Measurements from ENCODE around the gene CNGB1.
"Not testable (repeated sequence)": the region's sequence is repeated elsewhere in the genome, so short reads cannot be mapped to it uniquely, and the experiment has no call there.

Gene CNGB1

DNA sequence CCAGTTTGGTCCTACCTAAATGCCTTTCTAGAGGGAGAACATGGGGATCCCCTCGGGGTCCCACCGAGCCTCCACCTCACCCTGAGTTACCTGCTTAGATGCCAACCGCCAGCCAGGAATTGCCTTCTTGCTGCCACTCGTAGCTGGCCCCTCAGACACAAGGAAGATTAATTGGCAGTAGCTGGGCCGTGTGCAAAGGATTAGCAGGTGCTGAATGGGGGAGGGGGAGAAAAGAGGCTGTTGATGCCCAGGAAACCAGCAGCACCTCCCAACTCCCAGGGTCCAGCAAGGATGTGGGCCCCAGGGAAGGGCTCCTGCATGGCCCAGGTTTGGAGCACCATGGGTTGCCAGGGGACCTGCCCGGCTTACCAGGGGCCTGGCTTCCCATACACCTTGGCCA lies at the start of gene CNGB1:
CNGB1 (minus strand) TSS at position 159 of the 400 bp plus-strand sequence. CDS start 3,842 bp downstream, outside the sequence.
- DNase-seq, result no peak

DNA sequence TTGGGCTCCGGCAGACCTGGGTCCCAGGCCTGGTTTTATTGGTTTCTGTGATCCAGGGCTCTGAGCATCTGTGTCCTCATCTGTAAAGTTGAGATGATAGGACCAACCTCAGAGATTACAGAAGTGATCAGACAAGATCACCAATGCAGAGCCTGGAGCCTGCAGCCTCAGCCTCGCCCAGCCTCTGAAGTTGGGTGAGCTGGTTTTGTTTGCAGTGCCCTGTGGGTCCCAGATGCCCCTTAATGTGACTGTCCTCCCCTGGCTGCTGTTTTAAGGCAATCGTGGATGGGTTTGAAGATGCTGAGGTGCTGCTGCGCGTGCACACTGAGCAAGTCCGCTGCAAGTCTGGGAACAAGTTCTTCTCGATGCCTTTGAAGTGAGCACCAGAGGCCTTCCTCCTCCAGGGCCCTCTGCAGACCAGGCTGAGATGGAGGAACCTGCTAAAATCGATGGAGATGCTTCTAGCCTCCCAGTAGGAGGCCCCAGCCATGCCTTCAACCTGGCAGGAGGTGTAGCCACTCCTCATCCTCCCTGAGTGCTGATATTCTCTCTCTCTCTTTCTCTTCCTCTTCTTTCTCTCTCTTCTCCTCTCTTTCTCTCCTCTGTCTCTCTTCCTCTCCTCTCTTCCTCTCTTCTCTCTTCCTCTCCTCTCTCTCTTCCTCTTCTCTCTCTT lies 49.1 kb upstream of the CNGB1 start:
- no peak for DNase-seq

DNA sequence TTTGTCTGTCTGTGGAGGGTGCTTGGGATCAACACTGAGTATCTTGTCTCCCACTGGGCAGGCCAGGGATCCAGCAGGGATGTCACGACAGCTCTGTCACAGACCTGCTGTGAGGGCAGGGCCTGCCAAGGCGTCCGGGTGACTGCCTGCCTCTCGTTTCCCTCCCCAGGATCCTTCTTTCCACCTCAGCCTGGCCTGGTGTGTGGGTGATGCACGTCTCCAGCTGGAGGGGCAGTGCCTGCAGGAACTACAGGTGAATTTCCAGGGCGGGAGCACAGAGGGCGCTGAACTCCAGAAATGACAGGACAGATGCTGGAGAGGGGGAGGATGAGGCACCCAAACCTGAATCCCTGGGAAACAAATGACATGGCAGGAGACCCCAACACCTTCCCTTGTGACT lies 47.9 kb upstream of the CNGB1 start:
- no peak for DNase-seq

DNA sequence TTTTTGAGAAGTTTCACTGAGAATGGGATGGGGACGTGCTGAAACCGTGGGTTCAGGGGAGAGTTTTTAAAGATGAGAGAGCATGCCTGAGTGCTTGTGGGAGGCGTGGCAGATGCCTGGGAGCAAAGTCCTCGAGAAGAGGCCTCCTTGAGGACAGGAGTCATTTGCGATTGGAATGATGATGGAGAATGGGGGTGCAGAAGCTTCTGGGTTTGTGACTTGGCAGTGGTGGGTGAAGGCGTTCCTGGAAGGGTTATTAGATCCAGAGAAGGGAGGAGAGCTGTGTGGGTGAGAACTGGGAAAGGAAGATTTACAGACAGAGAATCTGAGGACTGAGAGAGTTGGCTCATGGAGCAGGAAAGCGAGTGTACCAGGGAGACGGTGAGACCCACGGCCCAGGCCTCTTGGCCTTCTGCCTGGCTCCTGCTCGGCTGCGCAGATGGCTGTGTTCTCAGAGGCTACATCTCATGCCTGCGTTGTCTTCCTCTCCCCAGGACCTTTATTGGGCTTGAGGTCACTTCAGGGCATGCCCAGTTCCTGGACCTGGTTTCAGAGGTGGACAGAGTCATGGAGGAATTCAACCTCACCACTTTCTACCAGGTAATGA lies 46.0 kb upstream of the CNGB1 start:
- no peak for DNase-seq

DNA sequence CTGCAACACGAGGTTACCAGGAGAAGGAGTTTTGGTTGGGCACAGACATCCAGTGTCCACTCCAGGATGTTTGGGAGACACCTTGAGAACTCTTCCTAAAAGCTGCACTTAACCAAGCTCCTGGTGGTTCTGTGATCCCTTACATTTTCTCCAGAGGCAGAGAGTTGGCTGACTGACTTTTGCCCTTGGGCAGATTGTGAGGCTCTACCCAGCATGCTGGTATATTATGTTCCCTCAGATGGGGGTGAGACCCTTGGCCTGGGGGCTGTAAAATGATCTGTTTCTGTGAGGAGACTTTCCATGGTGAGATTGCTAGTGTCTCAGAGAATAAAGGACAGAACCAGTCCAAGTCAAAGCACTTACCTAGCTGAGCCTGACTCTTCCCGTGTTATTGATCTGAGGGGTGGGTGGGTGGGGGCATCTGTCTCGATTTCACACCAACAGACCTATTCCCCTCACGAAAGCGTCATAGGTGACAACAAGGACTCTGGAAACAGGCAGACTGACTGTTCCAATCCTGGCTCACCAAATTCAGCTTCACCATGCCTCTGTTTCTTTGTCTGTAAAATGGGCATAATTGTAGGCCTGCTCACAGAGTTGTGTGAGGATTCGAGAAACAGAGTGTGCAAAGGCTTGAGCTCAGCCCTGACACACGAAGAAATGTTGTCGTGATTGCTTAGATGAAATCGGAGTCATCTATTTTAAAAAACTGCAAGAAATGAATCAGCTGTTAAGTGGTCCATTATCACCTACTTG lies 42.5 kb upstream of the CNGB1 start:
- DNase-seq, result no peak

DNA sequence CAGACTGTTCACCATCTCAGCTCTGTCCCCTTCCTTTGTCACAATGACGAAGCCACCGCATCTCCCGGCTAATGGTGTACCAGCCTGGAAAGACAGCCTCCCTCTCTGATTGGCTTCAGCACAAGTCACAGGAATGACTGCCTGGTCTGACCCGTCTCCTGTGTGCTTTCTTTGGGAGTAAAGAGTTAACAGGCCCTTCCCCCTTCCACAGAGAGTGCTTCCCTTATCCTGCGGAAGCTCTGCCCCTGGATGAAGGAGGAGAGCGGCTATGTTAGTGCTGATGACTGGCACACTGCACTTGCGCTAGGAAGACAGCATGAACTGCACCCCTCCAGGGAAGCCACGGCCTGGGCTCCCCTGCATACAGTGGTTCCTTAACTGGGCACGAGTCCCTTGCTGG lies 41.6 kb upstream of the CNGB1 start:
- no peak for DNase-seq

DNA sequence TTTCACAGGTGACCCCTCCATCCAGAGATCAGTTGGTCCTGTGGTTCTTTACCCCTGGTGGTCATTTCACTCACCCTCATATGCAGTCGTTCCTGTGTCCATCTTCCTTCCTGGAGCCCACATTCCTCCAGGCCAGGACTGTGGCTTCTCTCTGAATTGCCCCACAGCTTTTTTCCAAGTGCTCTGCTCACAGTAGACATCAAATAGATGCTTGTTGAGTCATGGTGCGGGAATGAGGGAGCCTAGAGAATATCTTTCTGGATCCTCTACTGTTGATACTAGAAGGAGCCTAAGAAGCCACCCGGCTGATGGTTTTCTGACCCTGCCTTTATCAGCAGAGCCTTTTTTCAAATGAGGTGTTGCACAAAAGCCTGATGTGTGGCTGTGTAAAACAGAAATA lies 40.7 kb upstream of the CNGB1 start:
- no peak for DNase-seq

DNA sequence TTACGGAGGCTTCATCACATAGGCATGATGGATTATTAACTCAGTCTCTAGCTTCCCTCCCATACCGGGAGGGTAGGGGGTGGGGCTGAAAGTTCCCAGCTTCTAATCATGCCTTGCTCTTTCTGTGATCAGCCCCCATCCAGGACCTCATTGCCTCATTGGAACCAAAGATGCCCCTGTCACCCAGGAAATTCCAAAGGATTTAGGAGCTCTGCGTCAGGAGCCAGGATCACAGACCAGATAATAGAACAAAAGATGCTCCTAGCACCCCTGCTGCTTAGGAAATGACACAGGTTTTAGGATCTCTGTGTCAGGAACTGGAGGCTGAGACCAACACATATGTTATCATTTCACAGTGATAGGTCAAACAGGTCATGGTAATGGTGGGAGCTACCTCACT lies 40.0 kb upstream of the CNGB1 start:
- DNase-seq, result no peak

DNA sequence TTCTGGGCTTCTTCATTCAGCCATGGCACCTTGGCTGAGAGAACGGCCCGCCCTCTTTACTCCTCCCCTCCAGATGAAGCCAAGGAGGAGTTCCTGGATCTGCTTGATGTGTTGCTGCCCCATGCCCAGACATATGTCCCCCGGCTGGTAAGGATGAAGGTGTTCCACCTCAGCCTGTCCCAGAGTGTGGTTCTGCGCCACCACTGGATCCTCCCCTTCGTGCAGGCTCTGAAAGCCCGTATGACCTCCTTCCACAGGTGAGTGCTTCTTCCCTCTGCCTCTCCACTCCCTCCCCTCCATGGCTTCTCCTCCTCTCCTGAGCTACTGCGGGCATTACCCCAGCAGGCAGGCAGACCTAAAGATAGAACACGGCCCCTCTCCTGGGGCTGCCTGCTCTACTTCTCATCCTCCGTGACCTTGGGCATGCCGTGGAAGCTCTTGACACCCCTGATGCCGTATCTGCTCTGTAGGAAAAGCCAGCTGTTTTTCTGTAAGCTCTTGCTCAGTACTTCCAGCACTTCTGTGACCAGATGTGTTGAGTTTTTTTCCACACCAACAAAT lies 39.0 kb upstream of the CNGB1 start:
- DNase-seq, result no peak

DNA sequence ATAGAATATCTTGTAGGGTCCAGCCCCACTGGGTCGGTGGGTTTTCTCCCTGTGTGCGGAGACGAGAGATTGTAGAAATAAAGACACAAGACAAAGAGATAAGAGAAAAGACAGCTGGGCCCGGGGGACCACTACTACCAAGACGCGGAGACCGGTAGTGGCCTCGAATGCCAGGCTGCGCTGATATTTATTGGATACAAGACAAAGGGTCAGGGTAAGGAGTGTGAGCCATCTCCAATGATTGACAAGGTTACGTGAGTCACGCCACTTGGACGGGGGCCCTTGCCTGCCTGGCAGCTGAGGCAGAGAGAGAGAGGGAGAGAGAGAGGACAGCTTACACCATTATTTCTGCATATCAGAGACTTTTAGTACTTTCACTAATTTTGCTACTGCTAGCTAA lies 33.8 kb upstream of the CNGB1 start:
- DNase-seq, result not testable (repeated sequence)

DNA sequence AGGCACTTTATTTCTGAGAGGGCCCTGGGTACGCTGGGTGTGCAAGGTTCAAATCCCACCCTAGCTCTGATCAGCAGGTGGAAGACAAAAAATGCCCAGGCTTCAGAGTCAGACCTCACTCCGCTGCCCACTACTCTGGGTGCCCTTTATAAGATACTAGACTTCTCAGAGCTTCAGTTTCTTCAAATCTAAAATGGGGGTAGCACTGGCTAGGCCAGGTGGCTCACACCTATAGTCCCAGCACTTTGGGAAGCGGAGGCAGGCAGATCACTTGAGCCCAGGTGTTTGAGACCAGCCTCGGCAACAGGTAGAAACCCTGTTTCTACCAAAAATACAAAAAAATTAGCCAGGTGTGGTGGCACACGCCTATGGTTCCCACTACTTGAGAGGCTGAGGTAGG lies 32.0 kb upstream of the CNGB1 start:
- DNase-seq, result no peak

DNA sequence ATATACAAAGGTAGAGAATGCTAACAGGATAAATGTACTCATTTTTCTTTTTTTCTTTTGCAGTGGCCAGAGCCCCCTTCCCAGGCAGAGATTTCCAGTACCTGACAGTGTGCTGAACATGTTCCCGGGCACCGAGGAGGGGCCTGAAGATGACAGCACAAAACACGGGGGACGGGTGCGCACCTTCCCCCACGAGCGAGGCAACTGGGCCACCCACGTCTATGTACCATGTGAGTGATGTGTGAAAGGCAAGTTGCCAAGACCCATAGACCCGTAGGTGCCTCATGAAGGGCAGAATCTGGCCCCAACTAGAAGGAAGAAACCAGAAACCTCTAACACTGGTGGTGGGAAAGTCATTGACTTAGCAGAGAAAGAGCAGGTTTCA lies 31.5 kb upstream of the CNGB1 start:
- DNase-seq, result no peak

DNA sequence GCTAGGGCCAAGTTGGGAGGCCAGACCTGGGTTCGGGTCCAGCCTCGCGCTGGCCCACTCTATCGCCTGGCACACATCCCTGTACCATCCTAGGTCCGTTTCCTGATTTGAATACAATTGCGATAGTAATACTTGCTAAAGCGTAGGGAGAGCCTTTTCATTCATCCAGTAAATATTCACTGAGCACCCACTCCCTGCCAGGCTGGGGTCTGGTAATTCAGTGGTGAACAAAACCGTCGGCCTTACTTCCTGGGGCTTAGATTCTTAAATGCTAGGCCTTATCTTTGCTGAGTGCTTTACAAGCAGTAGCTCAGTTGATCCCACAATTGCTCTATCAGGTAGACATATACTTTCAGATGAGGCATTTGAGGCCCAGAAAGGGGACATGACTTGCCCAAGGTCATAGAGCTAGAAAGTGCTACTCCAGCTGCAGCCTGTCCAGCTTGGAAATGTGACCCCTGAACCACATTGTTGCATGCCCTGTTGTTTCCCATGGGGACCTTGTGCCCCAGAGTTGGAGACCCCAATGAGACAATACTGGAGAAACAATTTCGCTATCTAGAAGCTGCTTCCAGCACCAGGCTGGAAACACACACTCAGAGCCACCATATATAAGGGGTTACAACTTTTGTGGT lies 31.0 kb upstream of the CNGB1 start:
- no peak for DNase-seq

DNA sequence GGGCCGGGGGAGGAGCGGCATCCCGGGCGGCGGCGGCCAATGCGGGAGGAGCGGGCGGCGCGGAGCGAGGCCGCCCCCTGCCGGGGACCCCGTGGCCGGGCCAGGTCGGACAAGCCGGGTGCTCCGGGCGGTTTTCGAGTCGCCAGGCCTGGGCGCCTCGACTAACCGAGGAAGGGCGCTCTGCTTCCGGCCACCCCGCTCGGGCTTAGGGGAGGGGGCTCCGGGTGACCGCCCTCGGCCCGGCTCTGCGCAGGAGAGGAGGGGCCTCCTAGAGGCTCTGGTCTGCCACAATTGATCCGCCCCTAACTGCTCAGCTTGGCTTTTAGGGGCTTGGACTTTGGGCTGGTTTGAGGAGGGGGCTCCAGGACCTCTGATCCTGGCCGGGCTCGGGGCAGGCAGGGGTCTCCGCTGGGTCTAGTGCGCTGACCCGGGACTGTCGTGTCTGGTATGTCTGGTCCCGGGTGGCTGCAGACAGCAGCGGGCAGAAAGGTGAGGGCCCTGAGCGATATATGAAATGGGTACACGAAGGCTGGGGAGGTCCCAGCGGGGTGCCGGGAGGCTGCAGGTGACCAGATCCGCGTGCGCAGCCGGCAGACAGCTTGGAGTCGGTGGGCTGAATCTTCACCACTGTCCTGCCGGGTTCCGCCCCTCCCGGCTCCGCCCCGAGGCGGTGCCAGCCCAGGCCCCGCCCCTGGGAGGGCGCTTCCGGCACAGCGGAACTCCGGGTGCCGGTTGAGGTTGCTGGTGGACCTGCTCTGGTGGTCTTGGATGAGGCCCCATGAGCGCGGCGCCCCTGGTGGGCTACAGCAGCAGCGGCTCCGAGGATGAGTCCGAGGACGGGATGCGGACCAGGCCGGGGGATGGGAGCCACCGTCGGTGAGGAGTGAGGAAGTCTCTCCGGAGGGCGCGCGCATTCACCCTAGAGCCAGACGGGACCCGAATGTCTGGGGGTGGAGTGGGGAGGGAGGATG lies 30.1 kb upstream of the CNGB1 start, which contains the start of gene USB1:
USB1 (plus strand) TSS at position 702 of the 971 bp plus-strand sequence; CDS start at position 779, 77 bp downstream.
- peak; percentile 83 for DNase-seq

DNA sequence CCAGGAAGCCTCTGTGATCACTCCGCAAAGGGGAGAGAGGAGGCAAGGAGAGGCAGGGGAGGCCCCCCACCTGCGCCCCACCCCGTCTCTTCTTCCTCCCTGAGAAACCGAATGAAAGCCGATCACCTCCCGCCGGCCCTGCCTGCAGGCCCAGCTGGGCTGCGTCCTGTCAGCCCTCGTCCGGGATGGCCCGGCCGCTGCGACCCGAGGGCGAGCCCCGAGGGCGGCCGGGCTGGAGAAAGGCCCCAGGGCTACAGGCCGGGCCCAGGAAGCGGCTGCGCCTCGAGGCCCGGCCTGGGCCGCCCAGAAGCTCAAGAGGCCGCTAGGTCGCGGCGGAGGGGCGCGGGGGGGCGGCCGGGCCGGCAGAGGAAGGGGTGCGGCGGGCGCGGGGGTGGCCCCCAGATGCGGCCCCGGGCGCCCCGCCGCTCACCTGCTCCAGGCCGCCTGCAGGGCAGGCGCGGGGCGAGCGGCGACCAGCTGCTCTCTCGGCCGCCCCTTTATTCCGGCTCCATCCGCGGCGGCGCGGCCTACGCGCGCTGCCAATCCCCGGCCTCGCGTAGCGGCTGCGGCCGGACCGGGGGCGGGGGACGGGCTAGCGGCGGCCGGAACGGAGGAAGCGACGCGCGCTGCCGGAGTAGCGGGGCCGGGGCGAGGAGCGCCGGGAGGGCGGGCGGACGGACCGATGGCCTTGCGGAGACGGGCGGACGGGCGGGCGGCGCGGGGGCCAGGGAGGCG lies 29.2 kb upstream of the CNGB1 start, which contains the start of gene ZNF319:
ZNF319 (minus strand) TSS at position 702 of the 735 bp plus-strand sequence. CDS start 2,407 bp downstream, outside the sequence.
- DNase-seq, result no peak

DNA sequence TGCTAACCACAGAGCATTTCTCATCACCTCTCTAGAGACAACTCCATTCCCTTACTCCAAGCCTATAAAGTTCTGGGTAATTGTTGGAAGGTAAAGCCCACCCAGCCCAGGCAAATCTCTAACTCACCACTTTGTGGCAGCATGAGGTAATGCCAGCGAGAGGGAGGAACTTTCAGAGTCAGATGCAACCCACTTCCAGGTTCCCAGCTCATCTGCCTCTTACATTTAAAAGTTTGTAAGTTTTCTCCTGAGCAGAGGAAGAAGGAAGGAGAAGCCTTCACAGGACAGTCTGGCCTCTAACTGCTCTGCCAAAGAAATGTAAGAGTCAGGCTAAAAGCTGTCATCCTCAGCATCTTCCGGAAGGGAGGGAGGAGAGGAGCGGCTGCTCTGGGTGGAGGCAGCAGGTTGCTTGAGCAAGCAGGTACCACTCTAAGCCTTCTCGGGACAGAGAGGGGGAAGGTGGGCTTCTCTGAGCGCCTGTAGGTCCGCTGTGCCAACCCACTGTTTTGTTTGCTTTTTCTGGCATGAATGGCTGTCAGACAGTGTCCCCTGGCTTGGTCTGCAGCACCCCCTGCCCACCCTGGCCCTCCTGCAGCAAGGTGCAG lies 28.5 kb upstream of the CNGB1 start:
- DNase-seq, result peak; percentile 10

DNA sequence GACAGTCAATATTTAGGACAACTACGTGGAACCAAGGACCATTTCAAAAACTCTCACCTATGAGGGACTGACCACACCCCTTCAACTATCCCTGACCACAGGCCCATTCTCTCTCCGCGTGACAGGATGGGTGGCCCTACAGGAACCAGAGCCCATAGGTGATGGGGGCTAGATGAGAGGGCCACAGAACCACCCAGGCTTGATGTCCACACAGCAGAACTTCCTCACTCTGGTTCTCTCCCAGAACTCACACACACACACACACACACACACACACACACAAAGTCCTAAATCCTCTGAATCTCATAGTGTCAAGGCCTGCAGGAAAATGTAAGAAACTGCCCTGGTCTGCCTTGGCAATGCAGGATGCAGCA lies 28.1 kb upstream of the CNGB1 start:
- DNase-seq, result no peak

DNA sequence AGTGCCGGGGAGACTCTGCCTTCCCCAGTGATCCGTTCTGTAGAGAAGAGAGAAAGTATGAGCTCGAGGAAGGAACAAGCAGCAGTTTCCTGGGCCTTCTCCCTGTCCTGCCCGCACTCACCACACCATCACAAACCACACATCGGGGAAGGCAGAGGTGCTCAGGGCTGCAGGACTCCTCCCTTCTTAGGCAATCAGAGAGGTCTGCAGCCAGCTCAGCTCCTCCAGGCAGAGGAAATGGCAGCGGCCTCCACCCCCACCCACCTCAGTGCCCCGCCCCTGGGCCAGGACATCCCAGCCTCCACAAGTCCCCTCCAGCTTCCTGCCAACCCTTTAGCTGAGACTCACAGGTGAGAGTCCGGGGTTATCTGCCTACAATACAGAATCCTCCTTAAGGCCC lies 27.6 kb upstream of the CNGB1 start:
- DNase-seq, result no peak

DNA sequence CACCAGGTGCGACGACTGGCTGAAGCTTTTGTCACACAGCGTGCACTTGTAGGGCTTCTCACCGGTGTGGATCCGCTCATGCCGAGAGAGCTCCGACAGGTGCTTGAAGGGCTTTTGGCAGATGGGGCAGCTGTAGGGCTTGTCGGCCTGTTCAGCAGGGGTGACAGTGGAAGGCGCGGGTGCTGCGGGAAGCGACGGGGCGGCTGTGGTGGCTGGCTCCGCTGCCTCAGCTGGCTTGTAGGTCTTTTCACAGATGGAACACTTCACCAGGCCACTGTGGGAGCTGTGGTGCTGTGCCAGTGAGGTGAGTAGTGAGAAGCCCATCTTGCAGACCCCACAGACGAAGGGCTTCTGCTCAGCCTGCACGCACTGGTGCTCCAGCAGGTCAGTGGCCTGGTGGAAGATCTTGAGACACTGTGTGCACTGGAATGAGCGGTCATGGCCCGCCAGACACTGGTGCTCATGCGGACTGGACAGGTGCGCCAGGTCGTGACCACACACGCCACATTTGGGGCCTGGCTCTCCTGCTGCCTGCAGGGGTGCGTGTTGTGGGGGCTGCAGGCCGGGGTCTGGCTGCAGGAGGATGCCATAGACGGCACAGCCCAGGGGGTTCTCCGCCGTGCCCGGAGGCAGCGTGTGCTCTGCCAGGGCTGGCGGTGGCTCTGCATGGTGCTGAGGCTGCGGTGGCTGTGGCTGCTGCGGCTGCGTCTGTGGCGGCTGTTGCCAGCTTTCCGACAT lies 26.8 kb upstream of the CNGB1 start:
- no peak for DNase-seq

DNA sequence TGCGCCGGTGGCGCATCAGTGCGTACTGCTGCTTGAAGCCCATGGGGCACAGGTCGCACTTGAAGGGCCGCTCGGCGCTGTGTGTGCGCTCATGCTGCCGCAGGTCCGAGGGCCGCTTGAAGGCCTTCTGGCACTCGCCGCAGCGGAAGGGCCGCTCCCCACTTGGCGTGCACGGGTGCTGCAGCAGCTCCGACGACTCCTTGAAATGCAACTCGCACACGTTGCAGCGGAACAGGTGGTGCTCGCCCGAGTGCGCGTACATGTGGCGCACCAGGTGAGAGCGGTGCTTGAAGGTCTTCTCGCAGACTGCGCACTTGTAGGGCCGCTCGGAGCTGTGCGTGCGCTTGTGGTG lies 26.2 kb upstream of the CNGB1 start:
- DNase-seq, result no peak
